ENCODE results near the gene NBDY. TPM values are rescaled to one million over a fixed set of nuclear protein-coding genes. Genes with fewer than 3 reads are reported as not detected.

The NBDY gene
- total RNA-seq, 4 donors from 2014 or later = 6.1 to 21.6 (median 17.3) TPM

- Histone ChIP-seq H3K36me3 (no peaks in the 10 kb centered on the region), H3K4me3 (no peak overlapping the region), H3K4me1 (peaks cover 0 to 66% (median 12%) of the 10 kb centered on the region in 4 donors), H3K27me3 (no peaks in the 10 kb centered on the region), H3K27ac (peak overlapping the region in 2 of 4 donors; percentile 18 to 81), H3K9me3 (no peaks in the 10 kb centered on the region)
- WGBS, 2 donors = 57 to 86% methylated on average over 1 to 6 of the region's 6 CpGs
- no peak for TF ChIP-seq POLR2A (IDR thresholded peaks at IDR 0.05)
- TF ChIP-seq EP300 (IDR thresholded peaks at IDR 0.05) = no peak
- TF ChIP-seq, protein P1, sequence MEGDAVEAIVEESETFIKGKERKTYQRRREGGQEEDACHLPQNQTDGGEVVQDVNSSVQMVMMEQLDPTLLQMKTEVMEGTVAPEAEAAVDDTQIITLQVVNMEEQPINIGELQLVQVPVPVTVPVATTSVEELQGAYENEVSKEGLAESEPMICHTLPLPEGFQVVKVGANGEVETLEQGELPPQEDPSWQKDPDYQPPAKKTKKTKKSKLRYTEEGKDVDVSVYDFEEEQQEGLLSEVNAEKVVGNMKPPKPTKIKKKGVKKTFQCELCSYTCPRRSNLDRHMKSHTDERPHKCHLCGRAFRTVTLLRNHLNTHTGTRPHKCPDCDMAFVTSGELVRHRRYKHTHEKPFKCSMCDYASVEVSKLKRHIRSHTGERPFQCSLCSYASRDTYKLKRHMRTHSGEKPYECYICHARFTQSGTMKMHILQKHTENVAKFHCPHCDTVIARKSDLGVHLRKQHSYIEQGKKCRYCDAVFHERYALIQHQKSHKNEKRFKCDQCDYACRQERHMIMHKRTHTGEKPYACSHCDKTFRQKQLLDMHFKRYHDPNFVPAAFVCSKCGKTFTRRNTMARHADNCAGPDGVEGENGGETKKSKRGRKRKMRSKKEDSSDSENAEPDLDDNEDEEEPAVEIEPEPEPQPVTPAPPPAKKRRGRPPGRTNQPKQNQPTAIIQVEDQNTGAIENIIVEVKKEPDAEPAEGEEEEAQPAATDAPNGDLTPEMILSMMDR (IDR thresholded peaks at IDR 0.05) = no peak
- no peak for DNase-seq (ENCODE audit: low spot score in 2 of 2)
Observed at GRCh38 chrX:56797574-56798338, 68.7 kb downstream of the NBDY start.

DNA sequence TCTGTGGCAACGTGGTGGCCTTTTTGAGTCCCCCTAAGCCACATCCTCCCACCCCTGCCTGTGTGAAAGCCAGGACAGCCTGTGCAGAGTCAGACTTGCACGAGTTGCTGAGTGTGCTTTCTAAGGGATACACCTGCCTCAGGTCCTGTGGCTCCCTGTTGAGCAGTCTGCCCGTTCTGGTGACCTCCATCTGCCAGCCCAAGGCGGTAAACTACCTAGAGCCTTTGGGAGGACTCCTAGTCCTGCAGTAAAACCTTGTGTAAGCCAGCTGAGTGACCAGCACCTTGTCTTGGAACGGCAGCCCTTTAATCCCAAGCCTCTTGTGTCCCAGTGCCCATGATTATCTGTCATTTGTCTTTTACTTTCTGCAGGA lies 69.3 kb downstream of the NBDY start:
- H3K4me3 ChIP-seq = no peak overlapping the region
- no peaks in the 10 kb centered on the region for H3K9me3 ChIP-seq
- H3K27ac ChIP-seq = peak overlapping the region in 2 of 4 donors; percentile 18 to 81
- WGBS, 2 donors = 57 to 79% methylated on average over 3 to 5 of the region's 5 CpGs
- TF ChIP-seq EP300 (IDR thresholded peaks at IDR 0.05) = no peak
- TF ChIP-seq, protein P1 (IDR thresholded peaks at IDR 0.05) = no peak
- TF ChIP-seq POLR2A (IDR thresholded peaks at IDR 0.05) = no peak
- DNase-seq (ENCODE audit: low spot score in 2 of 2) = no peak
- peaks cover 0 to 66% (median 12%) of the 10 kb centered on the region in 4 donors for H3K4me1 ChIP-seq
- no peaks in the 10 kb centered on the region for H3K27me3 ChIP-seq
- no peaks in the 10 kb centered on the region for H3K36me3 ChIP-seq

GRCh38 chrX:56798866-56799758 lies 70.1 kb downstream of the NBDY start:
- Histone ChIP-seq H3K9me3 (no peaks in the 10 kb centered on the region), H3K27ac (peak overlapping the region in 2 of 4 donors; percentile 37 to 81), H3K27me3 (no peaks in the 10 kb centered on the region), H3K36me3 (no peaks in the 10 kb centered on the region), H3K4me3 (no peak overlapping the region), H3K4me1 (peaks cover 0 to 59% (median 12%) of the 10 kb centered on the region in 4 donors)
- TF ChIP-seq, protein P1 (IDR thresholded peaks at IDR 0.05) = peak in 2 of 5 experiments; percentile 26 to 46
- no peak for TF ChIP-seq EP300 (IDR thresholded peaks at IDR 0.05)
- WGBS, 2 donors = 68 to 73% methylated on average over 10 to 13 of the region's 13 CpGs
- DNase-seq (ENCODE audit: low spot score in 2 of 2) = no peak

- no peaks in the 10 kb centered on the region for H3K36me3 ChIP-seq
- DNase-seq (ENCODE audit: low spot score in 2 of 2) = no peak
Observed at GRCh38 chrX:56800307-56800706, 71.3 kb downstream of the NBDY start.

More at GRCh38 chrX:56800307-56800706, 71.3 kb downstream of the NBDY start:
- Histone ChIP-seq H3K4me1 (peaks cover 0 to 47% (median 12%) of the 10 kb centered on the region in 4 donors), H3K27me3 (no peaks in the 10 kb centered on the region), H3K9me3 (no peaks in the 10 kb centered on the region), H3K27ac (peak overlapping the region in 3 of 4 donors; percentile 19 to 93 (median 81)), H3K4me3 (no peak overlapping the region)
- TF ChIP-seq EP300 (IDR thresholded peaks at IDR 0.05) (no peak), POLR2A (IDR thresholded peaks at IDR 0.05) (no peak)
- TF ChIP-seq, protein P1 (IDR thresholded peaks at IDR 0.05) = no peak
- WGBS, 2 donors = 33 to 50% methylated on average over 3 of the region's 3 CpGs
